ENCODE results near the gene PRRG3.
"Not testable (repeated sequence)": the region's sequence is repeated elsewhere in the genome, so short reads cannot be mapped to it uniquely, and the experiment has no call there.

The PRRG3 gene

GRCh38 chrX:151694661-151695582, at the start of gene PRRG3:
TSS of gene PRRG3 (plus strand) at chrX:151695458. CDS start at chrX:151698815, 3,357 bp downstream.
- DNase-seq = no peak

GRCh38 chrX:151675121-151675746, 20.0 kb upstream of the PRRG3 start:
- no peak for DNase-seq

- DNase-seq = no peak
These were observed 19.1 kb upstream of the PRRG3 start for GRCh38 chrX:151676196-151676595.

DNA sequence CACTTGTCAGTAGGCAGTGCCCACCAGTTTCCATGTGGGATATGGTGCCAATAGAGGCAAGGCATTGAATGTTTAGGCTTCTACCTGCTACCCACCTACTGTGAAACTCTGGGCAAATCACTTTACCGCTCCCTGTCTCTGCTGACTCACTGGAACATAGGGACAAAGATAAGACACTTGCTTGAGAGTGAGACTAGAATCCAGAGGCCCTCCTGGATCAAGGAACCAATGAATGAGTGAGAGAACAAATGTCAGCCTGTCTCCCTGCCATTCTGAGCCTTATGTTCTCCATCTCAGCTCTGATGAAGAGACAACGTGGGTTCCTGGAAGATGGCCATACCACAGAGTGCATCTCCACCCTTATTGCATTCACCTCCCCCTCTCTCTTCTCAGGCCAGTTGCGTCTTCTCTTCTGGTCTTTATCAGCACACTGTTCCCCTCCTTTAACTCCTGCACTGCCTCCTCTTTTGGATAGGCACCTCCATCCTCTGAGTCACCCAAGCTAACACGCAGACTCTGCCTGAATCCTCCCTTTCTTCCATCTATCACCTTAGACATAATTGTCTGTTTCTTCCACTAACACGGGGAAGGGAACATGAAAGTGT, 15.4 kb upstream of the PRRG3 start:
- no peak for DNase-seq

- DNase-seq = peak; percentile 4
These were observed 14.5 kb upstream of the PRRG3 start for GRCh38 chrX:151680805-151681204.

GRCh38 chrX:151687635-151688034, 7.6 kb upstream of the PRRG3 start:
- DNase-seq = no peak

GRCh38 chrX:151688695-151689094, 6.6 kb upstream of the PRRG3 start:
- no peak for DNase-seq

DNA sequence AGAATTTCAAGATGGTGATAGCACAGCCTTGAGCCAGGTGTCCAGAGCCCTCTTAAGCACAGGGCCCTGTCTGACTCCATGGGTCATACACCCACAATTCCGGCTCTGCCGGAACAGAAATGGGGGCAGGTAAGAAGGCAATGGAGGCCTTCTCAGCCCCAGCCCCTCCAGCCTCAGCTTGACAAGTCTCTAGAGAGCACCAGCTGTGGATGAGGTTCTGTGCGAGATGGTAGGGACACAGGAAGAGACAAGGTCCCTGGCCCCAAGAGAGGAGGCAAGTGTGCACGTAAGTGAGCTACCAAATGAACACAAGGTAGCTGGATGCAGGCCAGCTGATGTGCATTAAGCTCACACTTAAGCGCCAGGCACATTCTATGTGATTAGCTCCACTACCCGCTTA, 2.4 kb upstream of the PRRG3 start:
- DNase-seq = no peak

DNA sequence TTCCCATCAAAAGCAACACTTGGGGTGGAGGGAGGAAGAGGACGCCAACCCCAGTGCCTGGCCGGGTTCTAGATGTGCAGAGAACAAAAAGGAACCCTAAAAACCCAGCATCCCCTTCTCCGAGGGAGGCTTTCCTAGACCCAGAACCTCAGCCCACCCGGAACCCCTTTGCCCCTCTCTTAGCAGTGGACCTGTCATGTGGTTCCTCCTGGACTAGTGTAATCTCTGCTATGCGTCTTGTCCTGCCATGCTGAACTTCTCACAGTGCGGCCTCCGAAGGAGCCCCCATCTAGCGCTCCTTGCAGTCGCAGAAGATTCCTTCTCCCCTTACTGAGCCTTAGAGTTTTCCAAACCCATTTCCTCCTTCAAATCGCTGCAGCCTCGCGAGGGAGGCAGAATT, 1.1 kb upstream of the PRRG3 start:
- DNase-seq = no peak

DNA sequence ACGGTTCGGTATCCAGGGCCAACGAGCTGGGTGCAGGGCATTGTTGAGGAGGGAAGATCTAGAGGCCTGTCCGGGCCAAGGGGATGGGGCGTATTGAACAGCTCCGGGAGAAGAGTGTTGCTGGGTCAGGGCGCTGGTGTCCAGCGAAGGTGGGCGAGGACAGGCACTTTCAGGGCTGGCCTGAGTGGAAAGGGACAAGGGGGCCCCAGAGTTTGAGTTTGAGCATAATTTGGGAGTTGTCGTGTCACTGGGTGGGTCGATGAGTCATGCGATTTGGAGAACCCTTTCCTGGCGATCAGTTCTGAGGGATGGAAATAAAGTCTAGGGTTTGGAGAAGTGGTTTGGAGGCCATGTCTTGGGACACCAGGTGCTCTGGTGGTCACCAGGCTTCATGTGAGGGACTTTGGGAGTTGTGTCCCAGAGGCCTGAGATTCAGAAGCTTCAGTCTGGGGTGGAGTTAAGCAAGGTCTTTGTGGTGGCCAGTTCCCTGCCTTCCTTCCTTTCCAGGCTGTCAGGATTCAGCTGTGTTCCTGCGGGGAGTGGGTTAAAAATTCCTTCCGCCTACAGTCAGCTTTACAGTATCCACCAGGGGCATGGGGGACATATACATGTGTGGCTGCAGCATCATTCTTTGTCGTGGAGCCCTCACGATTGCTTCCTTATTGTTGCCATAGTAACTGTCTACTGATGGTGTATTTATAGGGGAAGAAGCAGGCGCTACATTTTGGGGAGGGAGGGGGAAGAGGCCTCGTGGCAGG, 504 bp downstream of the PRRG3 start:
- no peak for DNase-seq

GRCh38 chrX:151697082-151697481, 1.8 kb downstream of the PRRG3 start:
- not testable (repeated sequence) for DNase-seq

GRCh38 chrX:151697522-151697921, 2.3 kb downstream of the PRRG3 start:
- no peak for DNase-seq

- no peak for DNase-seq
These were observed 3.2 kb downstream of the PRRG3 start for GRCh38 chrX:151698485-151698884.

- no peak for DNase-seq
These were observed 4.5 kb downstream of the PRRG3 start for GRCh38 chrX:151699746-151700145.

DNA sequence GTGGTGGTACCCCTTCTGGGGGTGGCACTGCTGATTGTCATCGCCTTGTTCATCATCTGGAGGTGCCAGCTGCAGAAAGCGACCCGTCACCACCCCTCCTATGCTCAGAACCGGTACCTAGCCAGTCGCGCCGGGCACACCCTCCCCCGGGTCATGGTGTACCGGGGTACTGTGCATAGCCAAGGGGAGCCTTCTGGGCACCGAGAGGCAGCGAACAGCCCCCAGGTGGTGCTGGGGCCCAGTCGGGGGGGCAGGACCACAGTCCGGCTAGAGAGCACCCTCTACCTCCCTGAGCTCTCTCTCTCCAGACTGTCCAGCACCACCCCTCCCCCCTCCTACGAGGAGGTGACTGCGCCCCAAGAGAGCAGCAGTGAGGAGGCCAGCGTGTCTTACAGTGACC, 5.3 kb downstream of the PRRG3 start:
- DNase-seq = no peak

DNA sequence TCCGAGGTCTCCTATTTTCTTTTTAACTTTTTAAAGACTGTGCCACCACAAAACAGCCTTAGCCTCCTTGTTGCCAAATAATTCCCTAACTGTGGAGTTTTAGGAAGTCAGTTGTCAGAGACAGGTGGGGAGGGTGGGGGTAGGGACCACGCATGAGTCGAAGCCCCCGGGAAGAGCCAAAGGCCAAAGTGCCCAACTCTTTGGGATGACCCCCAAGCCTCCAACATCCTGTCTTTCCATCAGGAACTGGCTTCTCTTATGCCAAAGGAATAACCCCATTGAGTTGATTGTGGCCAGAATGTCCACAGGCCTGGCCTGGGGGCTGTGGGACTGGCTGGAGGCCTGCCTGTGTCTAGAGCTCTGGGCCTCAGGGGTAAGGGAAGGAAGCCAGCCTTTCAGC, 5.8 kb downstream of the PRRG3 start:
- DNase-seq = no peak

DNA sequence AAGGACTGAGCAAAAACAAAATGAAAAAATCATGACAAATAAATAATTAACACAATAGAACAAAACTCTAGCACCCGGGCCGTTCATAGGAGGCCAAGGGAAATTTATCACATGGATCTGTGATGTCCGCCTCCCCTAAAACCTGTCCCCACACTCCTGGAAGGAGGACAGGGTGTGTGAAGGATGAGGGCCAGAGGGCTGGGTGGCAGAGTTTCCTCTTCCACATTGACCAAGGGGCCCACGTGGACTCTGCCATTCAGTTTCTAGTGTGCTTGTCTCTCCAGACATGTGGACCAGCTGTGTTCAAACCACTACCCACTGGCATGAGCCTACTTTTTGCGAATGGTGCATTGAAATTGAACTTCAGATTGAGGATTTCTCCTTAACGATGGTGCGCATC, 6.3 kb downstream of the PRRG3 start:
- no peak for DNase-seq

- no peak for DNase-seq
These were observed 6.9 kb downstream of the PRRG3 start for GRCh38 chrX:151702026-151702714.

DNA sequence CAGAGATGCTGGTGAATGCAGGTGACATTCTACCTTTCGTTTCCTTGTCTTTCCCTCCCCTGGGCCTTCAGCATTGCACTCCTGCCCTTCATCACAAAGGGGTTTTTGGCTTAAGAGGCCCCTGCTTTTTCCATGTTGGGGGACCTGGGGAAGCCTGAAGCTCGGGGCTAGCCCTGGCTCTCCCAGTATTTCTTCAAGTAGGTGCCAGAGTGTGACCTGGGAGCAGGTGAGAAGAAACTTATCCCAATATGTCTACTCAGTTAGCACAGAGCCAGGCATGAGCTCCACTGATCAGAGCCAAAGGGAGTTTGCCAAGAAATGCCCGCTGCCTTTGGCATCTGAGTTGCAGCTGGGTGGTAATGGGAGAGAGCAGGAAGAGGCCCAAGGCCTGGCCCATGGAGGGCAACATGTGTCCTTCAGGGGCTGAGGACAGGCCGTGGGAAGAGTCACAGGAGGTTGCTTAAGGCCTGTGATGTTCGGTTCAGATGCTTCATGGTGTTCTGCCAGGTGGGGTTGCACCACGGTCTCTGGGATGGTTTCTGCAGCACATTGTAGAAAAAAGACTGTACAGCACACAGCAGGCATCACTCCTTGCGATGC, 7.6 kb downstream of the PRRG3 start:
- no peak for DNase-seq

- DNase-seq = no peak
These were observed 8.2 kb downstream of the PRRG3 start for GRCh38 chrX:151703487-151703886.

DNA sequence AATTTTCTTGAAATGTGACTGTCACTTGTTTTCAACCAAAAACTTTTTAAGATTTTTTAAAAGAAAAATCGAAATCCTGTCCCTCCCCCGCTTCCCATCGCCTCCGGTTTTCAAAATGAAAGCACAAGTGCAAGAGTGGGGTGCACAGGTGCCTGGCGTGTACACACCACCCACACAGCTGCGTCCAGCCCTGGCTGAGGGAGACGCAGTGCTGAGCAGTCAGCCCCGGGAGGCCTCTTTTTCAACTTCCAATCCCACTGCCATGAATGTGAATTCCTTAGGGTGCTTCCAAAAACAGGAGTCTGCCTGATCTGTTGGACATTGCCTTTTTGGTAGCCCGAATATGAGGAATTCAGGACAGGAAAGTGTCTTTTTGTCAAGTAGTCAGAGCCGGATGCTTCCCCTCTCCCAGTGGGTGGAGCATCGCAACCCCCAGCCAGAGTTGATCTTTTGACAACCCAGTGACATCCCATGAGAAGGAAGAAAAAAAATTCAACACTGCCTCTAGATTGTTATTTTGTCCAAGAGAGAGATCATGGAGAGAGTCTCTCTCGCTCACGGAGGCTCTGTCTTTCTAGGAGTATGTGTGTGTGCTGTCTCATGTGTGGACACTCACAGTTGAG, 8.9 kb downstream of the PRRG3 start:
- no peak for DNase-seq

- no peak for DNase-seq
These were observed 13.6 kb downstream of the PRRG3 start for GRCh38 chrX:151708821-151709220.

Data from MV-4-11 (cell line).